ENCODE measurements around the gene REP15. TPM values are rescaled to one million over a fixed set of nuclear protein-coding genes. Genes with fewer than 3 reads are reported as not detected.
A peak's percentile ranks its signal among the peaks of the same experiment; 100 is the strongest.

The REP15 gene
- total RNA-seq, 1 experiment from 2014 or later, result 0.26 TPM

DNA sequence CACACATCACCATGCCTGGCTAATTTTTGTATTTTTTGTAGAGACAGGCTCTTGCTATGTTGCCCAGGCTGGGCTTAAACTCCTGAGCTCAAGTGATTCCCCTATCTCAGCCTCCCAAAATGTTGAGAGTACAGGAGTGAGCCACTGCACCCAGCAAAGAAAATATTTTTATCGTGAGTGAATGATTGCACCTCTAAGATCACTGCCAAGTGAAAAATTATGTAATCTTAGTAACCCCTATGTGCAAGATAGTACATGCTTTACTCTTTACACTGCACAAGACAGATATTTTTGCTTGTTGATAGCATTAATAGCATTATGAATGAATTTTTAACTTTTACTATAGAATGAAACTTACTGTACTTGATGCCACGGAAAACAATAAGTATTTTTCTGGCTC, 11.0 kb downstream of the REP15 start (continued):
- TF ChIP-seq, protein P1, sequence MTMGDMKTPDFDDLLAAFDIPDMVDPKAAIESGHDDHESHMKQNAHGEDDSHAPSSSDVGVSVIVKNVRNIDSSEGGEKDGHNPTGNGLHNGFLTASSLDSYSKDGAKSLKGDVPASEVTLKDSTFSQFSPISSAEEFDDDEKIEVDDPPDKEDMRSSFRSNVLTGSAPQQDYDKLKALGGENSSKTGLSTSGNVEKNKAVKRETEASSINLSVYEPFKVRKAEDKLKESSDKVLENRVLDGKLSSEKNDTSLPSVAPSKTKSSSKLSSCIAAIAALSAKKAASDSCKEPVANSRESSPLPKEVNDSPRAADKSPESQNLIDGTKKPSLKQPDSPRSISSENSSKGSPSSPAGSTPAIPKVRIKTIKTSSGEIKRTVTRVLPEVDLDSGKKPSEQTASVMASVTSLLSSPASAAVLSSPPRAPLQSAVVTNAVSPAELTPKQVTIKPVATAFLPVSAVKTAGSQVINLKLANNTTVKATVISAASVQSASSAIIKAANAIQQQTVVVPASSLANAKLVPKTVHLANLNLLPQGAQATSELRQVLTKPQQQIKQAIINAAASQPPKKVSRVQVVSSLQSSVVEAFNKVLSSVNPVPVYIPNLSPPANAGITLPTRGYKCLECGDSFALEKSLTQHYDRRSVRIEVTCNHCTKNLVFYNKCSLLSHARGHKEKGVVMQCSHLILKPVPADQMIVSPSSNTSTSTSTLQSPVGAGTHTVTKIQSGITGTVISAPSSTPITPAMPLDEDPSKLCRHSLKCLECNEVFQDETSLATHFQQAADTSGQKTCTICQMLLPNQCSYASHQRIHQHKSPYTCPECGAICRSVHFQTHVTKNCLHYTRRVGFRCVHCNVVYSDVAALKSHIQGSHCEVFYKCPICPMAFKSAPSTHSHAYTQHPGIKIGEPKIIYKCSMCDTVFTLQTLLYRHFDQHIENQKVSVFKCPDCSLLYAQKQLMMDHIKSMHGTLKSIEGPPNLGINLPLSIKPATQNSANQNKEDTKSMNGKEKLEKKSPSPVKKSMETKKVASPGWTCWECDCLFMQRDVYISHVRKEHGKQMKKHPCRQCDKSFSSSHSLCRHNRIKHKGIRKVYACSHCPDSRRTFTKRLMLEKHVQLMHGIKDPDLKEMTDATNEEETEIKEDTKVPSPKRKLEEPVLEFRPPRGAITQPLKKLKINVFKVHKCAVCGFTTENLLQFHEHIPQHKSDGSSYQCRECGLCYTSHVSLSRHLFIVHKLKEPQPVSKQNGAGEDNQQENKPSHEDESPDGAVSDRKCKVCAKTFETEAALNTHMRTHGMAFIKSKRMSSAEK (CRISPR knock-in tag; IDR thresholded peaks at IDR 0.05; ENCODE audit: borderline replicate concordance), result no peak

DNA sequence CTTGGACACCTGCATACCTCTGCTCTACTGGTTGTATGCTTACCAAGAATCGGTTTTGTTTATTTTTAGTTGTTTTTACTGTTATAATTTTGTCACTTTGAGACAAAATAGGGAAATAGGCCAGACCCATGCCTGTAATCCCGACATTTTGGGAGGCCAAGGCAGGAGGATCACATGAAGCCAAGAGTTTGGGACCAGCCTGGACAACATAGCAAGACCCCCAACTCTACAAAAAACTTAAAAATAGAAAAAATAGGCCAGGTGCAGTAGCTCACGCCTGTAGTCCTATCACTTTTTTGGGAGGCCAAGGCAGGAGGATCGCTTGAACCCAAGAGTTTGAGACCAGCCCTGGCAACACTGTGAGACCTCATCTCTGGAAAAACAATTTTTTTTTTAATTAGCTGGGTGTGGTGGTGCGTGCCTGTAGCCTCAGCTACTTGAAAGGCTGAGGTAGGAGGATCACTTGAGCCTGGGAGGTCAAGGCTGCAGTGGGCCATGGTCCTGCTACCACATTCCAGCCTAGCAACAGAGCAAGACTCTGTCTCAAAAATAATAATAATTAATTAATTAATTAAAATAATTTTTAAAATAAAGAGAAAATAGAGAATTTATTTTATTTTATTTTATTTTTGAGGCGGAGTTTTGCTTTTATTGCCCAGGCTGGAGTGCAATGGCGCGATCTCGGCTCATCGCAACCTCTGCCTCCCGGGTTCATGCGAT, 13.1 kb downstream of the REP15 start:
- H3K4me3 Mint-ChIP-seq, result no peak overlapping the region
- POLR2A ChIA-PET, result no interaction called here

DNA sequence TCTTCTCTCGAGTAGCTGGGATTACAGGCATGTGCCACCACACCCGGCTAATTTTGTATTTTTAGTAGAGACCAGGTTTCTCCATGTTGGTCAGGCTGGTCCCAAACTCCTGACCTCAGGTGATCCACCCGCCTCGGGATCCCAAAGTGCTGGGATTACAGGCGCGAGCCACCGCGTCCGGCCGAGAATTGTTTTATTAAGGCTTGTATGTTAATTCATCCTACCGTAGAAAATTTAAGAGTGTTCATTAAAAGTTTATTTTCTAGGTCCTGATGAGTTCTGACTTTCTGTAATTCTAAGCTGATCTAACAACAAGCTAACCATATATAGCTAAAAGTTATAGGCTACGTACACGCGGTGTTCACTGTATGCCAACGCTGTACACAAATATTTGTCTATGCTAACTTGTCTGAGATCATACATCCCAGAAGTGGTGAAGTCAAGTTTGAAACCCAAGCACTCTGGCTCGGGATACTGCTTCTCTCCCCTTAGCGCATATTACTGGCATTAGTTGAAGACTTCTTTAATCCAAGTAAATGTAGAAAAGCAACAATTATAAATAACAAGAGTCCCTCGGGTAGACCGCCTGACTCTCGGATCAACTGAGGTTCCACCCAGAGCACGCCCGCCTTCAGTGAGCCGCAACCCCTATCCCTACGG, 13.8 kb downstream of the REP15 start:
- no peak for TF ChIP-seq ZNF423 (CRISPR knock-in tag; IDR thresholded peaks at IDR 0.05)
- no peak for TF ChIP-seq SP1 (CRISPR knock-in tag; conservative IDR thresholded peaks at IDR 0.05)
- TF ChIP-seq JUN (CRISPR knock-in tag; IDR thresholded peaks at IDR 0.05), result no peak
- TF ChIP-seq TEAD4 (CRISPR knock-in tag; IDR thresholded peaks at IDR 0.05), result no peak
- H3K4me3 Mint-ChIP-seq, result peak overlapping the region; percentile 96
- ChIA-PET CTCF (interaction anchor here (0.9 to 1.4 kb wide), 3 partner anchors 111 to 273 kb away, joined by 3 read pairs; no protein-coding TSS in a partner anchor), POLR2A (interaction anchor here (1.0 kb wide), 1 partner anchor 12 kb away, joined by 3 read pairs; no protein-coding TSS in a partner anchor)
- peak; percentile 40 for ATAC-seq
- H3K4me1 Mint-ChIP-seq, result peaks cover 17% of the 10 kb centered on the region
- H3K36me3 Mint-ChIP-seq, result peaks cover 6% of the 10 kb centered on the region; the same call in 1 of the 2 replicates
- DNase-seq (ENCODE audit: low spot score), result no peak
- peaks cover 9% of the 10 kb centered on the region for H3K27me3 Mint-ChIP-seq (ENCODE audit: low read depth)
- H3K27ac Mint-ChIP-seq, result peak overlapping the region; percentile 94; the same call in 1 of the 2 replicates
- no peaks in the 10 kb centered on the region for H3K9me3 Mint-ChIP-seq

More for the DNA sequence above, 13.1 kb downstream of the REP15 start:
- CTCF ChIA-PET, result interaction anchor here (0.9 to 1.4 kb wide), 2 partner anchors 112 to 273 kb away, joined by 3 read pairs; no protein-coding TSS in a partner anchor
- Mint-ChIP-seq H3K9me3 (no peaks in the 10 kb centered on the region), H3K27me3 (ENCODE audit: low read depth) (peaks cover 9% of the 10 kb centered on the region), H3K36me3 (peaks cover 3% of the 10 kb centered on the region; the same call in 1 of the 2 replicates), H3K4me1 (peaks cover 17% of the 10 kb centered on the region), H3K27ac (no peak overlapping the region)
- TF ChIP-seq, protein P2, sequence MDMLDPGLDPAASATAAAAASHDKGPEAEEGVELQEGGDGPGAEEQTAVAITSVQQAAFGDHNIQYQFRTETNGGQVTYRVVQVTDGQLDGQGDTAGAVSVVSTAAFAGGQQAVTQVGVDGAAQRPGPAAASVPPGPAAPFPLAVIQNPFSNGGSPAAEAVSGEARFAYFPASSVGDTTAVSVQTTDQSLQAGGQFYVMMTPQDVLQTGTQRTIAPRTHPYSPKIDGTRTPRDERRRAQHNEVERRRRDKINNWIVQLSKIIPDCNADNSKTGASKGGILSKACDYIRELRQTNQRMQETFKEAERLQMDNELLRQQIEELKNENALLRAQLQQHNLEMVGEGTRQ (CRISPR knock-in tag; IDR thresholded peaks at IDR 0.05), result no peak
- TF ChIP-seq, protein P3, sequence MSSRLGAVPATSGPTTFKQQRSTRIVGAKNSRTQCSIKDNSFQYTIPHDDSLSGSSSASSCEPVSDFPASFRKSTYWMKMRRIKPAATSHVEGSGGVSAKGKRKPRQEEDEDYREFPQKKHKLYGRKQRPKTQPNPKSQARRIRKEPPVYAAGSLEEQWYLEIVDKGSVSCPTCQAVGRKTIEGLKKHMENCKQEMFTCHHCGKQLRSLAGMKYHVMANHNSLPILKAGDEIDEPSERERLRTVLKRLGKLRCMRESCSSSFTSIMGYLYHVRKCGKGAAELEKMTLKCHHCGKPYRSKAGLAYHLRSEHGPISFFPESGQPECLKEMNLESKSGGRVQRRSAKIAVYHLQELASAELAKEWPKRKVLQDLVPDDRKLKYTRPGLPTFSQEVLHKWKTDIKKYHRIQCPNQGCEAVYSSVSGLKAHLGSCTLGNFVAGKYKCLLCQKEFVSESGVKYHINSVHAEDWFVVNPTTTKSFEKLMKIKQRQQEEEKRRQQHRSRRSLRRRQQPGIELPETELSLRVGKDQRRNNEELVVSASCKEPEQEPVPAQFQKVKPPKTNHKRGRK (CRISPR knock-in tag; IDR thresholded peaks at IDR 0.05; ENCODE audit: borderline replicate concordance), result no peak
- TF ChIP-seq, protein P4, sequence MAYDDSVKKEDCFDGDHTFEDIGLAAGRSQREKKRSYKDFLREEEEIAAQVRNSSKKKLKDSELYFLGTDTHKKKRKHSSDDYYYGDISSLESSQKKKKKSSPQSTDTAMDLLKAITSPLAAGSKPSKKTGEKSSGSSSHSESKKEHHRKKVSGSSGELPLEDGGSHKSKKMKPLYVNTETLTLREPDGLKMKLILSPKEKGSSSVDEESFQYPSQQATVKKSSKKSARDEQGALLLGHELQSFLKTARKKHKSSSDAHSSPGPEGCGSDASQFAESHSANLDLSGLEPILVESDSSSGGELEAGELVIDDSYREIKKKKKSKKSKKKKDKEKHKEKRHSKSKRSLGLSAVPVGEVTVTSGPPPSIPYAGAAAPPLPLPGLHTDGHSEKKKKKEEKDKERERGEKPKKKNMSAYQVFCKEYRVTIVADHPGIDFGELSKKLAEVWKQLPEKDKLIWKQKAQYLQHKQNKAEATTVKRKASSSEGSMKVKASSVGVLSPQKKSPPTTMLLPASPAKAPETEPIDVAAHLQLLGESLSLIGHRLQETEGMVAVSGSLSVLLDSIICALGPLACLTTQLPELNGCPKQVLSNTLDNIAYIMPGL (CRISPR knock-in tag; IDR thresholded peaks at IDR 0.05), result no peak
- TF ChIP-seq SMAD4 (CRISPR knock-in tag; IDR thresholded peaks at IDR 0.05), result no peak
- TF ChIP-seq HMGA2 (CRISPR knock-in tag; IDR thresholded peaks at IDR 0.05), result peak; percentile 97
- DNase-seq (ENCODE audit: low spot score) (no peak), ATAC-seq (no peak)

All from WTC11 (cell line).